ENCODE data around the gene POLR2L.

- TF ChIP-seq POLR2AphosphoS5 (IDR thresholded peaks at IDR 0.05; ENCODE audit: insufficient read depth in 1 of 2, low read depth in 1 of 2), result no peak
- TF ChIP-seq POLR2A (IDR thresholded peaks at IDR 0.05), result no peak
Measured at GRCh38 chr11:889687-890475, 47.6 kb upstream of the POLR2L start.
